Naive B cell (primary cell): ENCODE results near the gene WDR3. TPM values are rescaled to one million over a fixed set of nuclear protein-coding genes. Genes with fewer than 3 reads are reported as not detected.
A peak's percentile ranks its signal among the peaks of the same experiment; 100 is the strongest.

ENCODE experiments used
- ATAC-seq, 2 donors: fragments of 150-1000 bp; cut with Tn5 transposase; 2 replicates each; pipeline ENCODE4 v1.10.0; 2021; ENCODE audit warnings: low read depth in 2 of 2, mild to moderate bottlenecking in 2 of 2, moderate library complexity in 2 of 2
- DNase-seq: peaks from one replicate; pipeline ENCODE4 v3.0.0; 2022
- H3K27ac Mint-ChIP-seq, 6 donors: one replicate each; pipeline ENCODE4 v1.8.0; 2020 to 2022; ENCODE audit warnings: mild to moderate bottlenecking in 6 of 6, mixed read lengths in 6 of 6, moderate library complexity in 5 of 6, inconsistent platforms in 2 of 6
- H3K27me3 Mint-ChIP-seq, 3 donors: one replicate each; pipeline ENCODE4 v1.8.0; 2021 to 2022; ENCODE audit warnings: mixed read lengths in 3 of 3, mild to moderate bottlenecking in 1 of 3
- H3K36me3 Mint-ChIP-seq, 2 donors: one replicate each; pipeline ENCODE4 v1.8.0; 2020 to 2022; ENCODE audit warnings: mixed read lengths in 2 of 2, inconsistent platforms in 1 of 2, mild to moderate bottlenecking in 1 of 2
- H3K4me1 Mint-ChIP-seq, 3 donors: one replicate each; pipeline ENCODE4 v1.8.0; 2020 to 2022; ENCODE audit warnings: mixed read lengths in 3 of 3, inconsistent platforms in 1 of 3, mild to moderate bottlenecking in 1 of 3, moderate library complexity in 1 of 3
- H3K4me3 Mint-ChIP-seq, 8 donors: one replicate each; pipeline ENCODE4 v1.8.0; 2020 to 2022; ENCODE audit warnings: mild to moderate bottlenecking in 8 of 8, mixed read lengths in 8 of 8, moderate library complexity in 8 of 8, inconsistent platforms in 2 of 8
- H3K9me3 Mint-ChIP-seq, 7 donors: one replicate each; pipeline ENCODE4 v1.8.0; 2020 to 2022; ENCODE audit warnings: mixed read lengths in 7 of 7, mild to moderate bottlenecking in 5 of 7, inconsistent platforms in 2 of 7, moderate library complexity in 1 of 7
- polyA plus RNA-seq, 6 donors: library from polyadenylated mRNA; unstranded; fragments of 300-500 nt; fragmentation: Illumina TruSeq; gene quantifications; one replicate each; pipeline ENCODE4 v1.2.3, GENCODE V29; 2021; ENCODE audit warnings: low read depth in 6 of 6

Gene WDR3
- polyA plus RNA-seq, result 10 to 100 TPM; 11.8 to 28.4 (median 23.3) TPM

DNA sequence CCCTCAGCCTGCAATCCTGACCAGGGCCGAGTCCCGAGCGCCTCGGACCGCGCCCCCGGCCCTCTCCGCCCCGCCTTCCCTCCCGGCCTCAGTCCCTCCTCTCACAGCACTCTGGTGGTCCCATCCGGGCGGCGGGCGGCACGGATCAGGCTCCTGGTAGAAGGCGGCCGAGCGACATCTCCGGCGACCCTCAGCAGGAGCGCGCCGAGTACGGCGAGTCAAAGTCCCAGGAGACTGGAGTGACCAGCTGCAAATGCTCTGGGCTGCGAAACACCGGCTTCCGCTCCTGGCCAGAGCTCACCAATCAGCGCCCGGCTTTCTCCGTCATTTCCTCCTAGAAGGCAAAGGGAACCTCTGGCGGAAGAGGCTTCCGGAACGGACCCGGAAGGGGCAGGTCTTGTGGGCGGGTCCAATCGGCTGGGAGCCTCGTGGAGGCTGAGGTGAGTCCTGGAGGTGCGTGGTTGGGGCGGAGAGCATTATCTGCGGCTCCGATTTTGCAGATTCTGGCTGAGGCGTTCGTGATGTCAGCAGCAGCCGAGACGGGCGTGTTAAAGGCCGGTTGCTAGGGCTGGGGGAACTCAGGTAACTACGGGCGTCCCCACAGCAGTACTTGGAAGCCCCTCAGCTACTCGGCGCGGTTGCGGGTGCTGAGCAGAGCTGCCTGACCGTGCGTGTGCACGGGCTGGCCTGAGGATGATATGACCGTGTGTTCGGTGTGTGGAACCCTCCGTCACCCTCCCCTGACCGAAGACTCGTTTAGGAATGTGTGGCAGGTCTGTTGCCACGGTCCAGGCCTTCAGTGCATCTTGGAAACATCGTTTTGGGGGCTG is at the start of gene WDR3, which contains the start of gene GDAP2:
WDR3 (plus strand) TSS at position 397 of the 830 bp plus-strand sequence. CDS start 3,581 bp downstream, outside the sequence.
GDAP2 (minus strand) TSS at position 279 of the 830 bp plus-strand sequence. CDS start 9,264 bp downstream, outside the sequence.
- Mint-ChIP-seq H3K27me3 (no peaks in the 10 kb centered on the region), H3K36me3 (peaks cover 8 to 12% of the 10 kb centered on the region in 2 donors), H3K4me1 (peaks cover 35 to 51% (median 43%) of the 10 kb centered on the region in 3 donors), H3K9me3 (no peaks in the 10 kb centered on the region), H3K27ac (peak within 1 kb of the TSS; percentile 92 to 100 (median 98)), H3K4me3 (peak within 1 kb of the TSS; percentile 94 to 100 (median 98))
- DNase-seq, result peak; percentile 94
- ATAC-seq, result peak; percentile 88

DNA sequence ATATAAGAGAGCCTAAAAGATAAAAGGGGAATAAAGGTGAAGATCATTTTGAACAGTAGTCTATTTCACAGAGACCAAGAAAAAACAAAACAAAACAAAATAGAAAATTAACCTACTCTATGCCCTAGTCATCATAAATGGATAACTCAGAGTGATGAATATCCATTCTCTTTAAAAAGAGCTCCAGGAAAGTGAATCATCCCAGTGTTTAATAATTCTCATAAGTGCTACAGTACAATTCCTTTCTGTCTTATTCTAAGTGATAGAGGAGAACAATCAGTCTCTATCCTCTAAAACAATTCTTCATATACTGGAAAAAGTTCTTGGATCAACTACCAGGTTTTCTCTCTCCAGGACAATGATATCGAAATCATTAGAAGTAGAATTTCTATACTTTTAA is 45.9 kb upstream of the WDR3 start:
- Mint-ChIP-seq H3K9me3 (no peaks in the 10 kb centered on the region), H3K4me3 (no peak overlapping the region), H3K36me3 (peaks cover 8 to 23% of the 10 kb centered on the region in 2 donors), H3K27me3 (no peaks in the 10 kb centered on the region), H3K4me1 (no peaks in the 10 kb centered on the region), H3K27ac (no peak overlapping the region)
- no peak for ATAC-seq
- no peak for DNase-seq

DNA sequence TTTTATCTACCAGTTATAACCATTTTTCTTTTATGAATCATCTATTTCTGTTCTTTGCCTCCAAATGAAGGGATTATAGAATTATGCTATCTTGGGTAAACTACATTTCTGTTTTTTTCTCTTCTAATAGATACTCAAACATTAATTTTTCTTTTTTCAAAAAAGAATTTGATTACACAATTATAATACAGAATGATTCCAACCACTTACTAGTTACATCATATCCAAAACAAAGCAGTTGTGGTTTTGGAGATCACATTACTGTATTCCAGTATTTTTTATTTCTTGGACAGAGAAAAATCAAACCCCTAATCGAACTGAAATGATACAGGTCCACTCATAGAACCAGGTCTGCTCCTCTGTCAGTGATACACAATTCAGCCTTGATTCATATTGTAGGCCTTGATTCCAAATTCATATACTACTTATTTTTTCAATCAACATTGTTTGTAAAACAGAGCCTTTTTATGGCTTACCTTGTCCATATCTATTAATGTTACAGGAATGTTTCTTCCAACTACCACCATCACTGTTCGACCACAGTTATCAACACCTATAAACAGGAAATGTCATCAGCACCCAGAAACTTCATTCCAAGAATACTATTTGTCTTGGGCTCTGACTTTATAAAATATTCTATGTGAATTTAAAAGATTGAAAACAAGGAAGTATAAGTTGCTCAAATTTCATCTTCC is 43.3 kb upstream of the WDR3 start:
- no peaks in the 10 kb centered on the region for H3K27me3 Mint-ChIP-seq
- H3K27ac Mint-ChIP-seq, result peak overlapping the region in 1 of 6 donors; percentile 27
- ATAC-seq (no peak), DNase-seq (no peak)
- peaks cover 0 to 17% of the 10 kb centered on the region in 2 donors for H3K36me3 Mint-ChIP-seq
- H3K4me3 Mint-ChIP-seq, result no peak overlapping the region
- no peaks in the 10 kb centered on the region for H3K4me1 Mint-ChIP-seq
- H3K9me3 Mint-ChIP-seq, result no peaks in the 10 kb centered on the region

DNA sequence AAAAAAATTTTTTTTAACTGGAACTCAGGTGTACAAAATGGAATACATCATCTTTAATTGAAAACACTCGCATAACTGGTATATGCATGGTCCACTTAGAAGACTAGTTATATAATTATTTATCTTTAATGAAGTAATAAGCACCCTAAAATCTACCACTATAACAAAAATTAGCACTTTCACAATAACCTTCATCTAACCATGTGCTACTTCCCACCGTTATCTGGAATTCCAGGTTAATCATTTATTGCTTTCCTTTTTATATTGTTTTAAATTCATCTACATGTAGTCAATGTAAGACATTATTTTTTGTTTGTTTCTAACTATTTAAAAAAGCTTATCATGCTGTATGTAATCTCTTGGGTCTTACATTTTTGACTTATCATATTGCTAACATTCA is 39.1 kb upstream of the WDR3 start:
- no peaks in the 10 kb centered on the region for H3K9me3 Mint-ChIP-seq
- H3K4me3 Mint-ChIP-seq, result no peak overlapping the region
- peaks cover 0 to 2% (median 0%) of the 10 kb centered on the region in 3 donors for H3K4me1 Mint-ChIP-seq
- DNase-seq, result no peak
- peaks cover 3 to 16% of the 10 kb centered on the region in 2 donors for H3K36me3 Mint-ChIP-seq
- no peak for ATAC-seq
- H3K27me3 Mint-ChIP-seq, result no peaks in the 10 kb centered on the region
- no peak overlapping the region for H3K27ac Mint-ChIP-seq

DNA sequence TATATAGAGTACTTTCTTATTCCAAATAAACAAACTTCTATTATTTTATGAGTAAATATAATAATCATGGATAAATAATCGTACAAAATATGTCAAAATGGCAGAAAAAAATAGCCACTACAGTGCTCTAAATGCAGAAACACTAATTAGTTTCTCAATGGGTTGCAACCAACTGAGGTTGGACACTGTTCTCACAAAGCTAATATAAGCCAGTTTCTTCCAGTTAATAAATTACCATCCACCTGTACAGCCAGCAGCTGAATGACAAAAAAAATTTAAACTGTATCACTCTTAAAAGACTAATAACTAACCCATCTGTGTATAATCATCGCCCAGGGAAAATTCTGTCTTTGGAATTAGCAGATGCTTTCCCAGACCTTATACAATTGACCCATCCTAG is 37.0 kb upstream of the WDR3 start:
- Mint-ChIP-seq H3K27ac (no peak overlapping the region), H3K4me3 (no peak overlapping the region), H3K36me3 (peaks cover 8 to 19% of the 10 kb centered on the region in 2 donors), H3K9me3 (no peaks in the 10 kb centered on the region), H3K4me1 (peaks cover 0 to 6% (median 0%) of the 10 kb centered on the region in 3 donors), H3K27me3 (no peaks in the 10 kb centered on the region)
- ATAC-seq (no peak), DNase-seq (no peak)

DNA sequence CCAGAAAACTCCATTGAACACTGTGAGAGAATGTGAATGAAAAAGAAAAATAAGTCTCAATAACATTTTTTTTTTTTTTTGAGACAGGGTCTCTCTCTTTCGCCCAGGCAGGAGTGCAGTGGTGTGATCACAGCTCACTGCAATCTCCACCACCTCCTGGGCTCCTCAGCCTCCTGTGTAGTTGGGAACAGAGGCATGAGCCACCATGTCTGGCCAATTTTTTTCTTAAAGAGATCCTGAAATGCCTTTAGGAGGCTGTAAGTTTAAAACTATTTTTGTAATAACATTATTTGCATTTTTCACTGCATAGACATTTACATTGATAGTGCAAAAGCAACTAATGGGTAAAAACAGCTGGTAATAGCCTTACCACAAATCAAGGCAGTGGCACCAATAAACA is 35.5 kb upstream of the WDR3 start:
- DNase-seq, result no peak
- ATAC-seq, result no peak
- H3K27me3 Mint-ChIP-seq, result no peaks in the 10 kb centered on the region
- no peak overlapping the region for H3K27ac Mint-ChIP-seq
- peaks cover 0 to 6% (median 0%) of the 10 kb centered on the region in 3 donors for H3K4me1 Mint-ChIP-seq
- H3K36me3 Mint-ChIP-seq, result peaks cover 8 to 19% of the 10 kb centered on the region in 2 donors
- H3K9me3 Mint-ChIP-seq, result no peaks in the 10 kb centered on the region
- no peak overlapping the region for H3K4me3 Mint-ChIP-seq

DNA sequence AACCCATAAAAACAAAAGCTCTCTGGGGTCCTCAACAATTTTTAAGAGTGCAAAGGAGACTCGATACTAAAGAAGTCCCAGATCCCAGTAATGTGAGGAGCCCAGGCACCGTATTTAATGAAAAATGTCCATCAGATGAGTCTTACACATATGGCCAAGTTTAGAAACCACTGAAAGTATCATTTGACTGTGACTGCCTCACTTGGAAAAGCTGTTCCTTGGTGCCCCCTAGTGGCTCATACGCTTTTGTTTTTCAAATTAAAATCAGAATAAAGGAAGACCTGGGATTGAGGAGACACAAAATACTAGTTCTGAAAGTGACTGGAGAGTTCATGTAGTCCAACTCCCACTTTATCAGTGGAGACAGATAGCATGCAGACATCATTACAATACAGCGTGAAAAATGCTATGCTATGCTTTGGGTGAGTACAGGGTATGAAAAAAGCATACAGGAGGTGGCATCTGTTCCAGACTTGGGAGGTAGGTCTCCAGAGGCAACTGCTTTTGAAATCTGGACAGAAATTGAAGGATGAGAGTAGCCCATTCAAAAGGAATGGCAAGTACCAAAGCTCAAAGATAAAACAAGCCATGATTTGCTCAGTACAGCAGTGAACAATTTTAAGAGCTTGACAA is 33.9 kb upstream of the WDR3 start:
- no peak overlapping the region for H3K4me3 Mint-ChIP-seq
- no peaks in the 10 kb centered on the region for H3K27me3 Mint-ChIP-seq
- peak overlapping the region in 2 of 6 donors; percentile 12 to 38 for H3K27ac Mint-ChIP-seq
- ATAC-seq (peak in 1 of 2 donors; percentile 33), DNase-seq (peak; percentile 42)
- H3K36me3 Mint-ChIP-seq, result peaks cover 8 to 19% of the 10 kb centered on the region in 2 donors
- no peaks in the 10 kb centered on the region for H3K9me3 Mint-ChIP-seq
- H3K4me1 Mint-ChIP-seq, result peaks cover 0 to 6% (median 0%) of the 10 kb centered on the region in 3 donors

DNA sequence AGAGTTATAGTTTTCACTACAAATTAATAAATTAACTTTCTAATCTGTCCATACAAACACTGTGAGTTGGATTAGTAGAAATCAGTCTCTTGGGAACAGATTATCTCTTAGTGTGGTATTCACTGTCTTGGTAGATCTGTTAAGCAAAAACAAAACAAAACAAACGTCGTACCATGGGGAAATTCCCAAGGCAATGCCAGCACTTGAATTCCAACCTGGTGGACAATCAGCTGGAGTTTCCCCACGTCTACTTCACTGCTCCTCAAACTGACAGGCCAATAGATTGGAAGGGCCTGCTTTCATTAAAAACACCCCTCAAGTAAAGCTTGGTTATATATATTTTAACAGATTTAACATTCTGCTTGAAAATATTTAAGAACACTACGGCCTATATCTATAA is 32.0 kb upstream of the WDR3 start:
- Mint-ChIP-seq H3K9me3 (peaks cover 0 to 2% (median 0%) of the 10 kb centered on the region in 7 donors), H3K4me3 (no peak overlapping the region), H3K27ac (peak overlapping the region in 1 of 6 donors; percentile 41), H3K36me3 (peaks cover 24 to 25% of the 10 kb centered on the region in 2 donors), H3K27me3 (no peaks in the 10 kb centered on the region), H3K4me1 (peaks cover 0 to 6% (median 4%) of the 10 kb centered on the region in 3 donors)
- ATAC-seq (no peak), DNase-seq (no peak)

DNA sequence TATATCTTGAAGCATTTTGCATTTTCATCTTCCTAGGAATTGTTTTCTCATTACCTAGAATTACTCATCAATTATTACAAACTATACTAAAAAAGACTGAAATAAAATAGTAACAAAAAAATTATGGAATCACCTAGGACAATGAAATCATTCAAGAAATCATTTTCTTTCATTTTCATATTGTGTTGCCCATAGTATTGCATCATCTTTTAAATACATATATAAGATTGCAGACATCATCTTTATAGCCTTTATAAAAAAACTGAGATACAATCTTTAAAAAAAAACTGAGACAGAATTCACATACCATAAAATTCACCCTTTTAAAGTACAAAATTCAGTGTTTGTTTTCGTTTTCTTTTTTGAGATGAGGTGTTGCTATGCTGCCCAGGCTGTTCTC is 29.7 kb upstream of the WDR3 start:
- ATAC-seq (no peak), DNase-seq (no peak)
- H3K27me3 Mint-ChIP-seq, result no peaks in the 10 kb centered on the region
- peaks cover 30 to 35% of the 10 kb centered on the region in 2 donors for H3K36me3 Mint-ChIP-seq
- no peak overlapping the region for H3K4me3 Mint-ChIP-seq
- peaks cover 0 to 6% (median 4%) of the 10 kb centered on the region in 3 donors for H3K4me1 Mint-ChIP-seq
- H3K27ac Mint-ChIP-seq, result no peak overlapping the region
- H3K9me3 Mint-ChIP-seq, result peaks cover 0 to 2% (median 0%) of the 10 kb centered on the region in 7 donors

- no peak overlapping the region for H3K4me3 Mint-ChIP-seq
These were observed 26.6 kb upstream of the WDR3 start for GRCh38 chr1:117902944-117903343.

DNA sequence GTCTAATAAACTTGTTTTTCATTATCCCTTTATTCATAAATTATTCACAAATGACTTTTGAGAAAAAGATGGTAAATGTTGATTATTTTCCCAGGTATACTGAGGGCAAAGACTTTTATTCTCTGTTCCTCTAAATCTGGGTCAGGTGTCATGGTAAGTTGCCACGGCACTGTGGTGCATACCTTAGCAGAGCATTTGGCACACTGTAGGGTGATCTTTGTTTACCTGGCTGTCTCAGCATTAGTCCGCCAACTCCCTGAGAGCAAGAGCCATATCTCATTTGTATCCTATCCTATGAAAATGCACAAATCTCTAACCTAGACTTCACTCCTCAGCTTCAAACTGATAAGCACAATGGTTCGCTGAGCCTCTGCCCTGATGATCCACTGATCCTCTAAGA is 25.1 kb upstream of the WDR3 start:
- Mint-ChIP-seq H3K27ac (no peak overlapping the region), H3K4me3 (no peak overlapping the region), H3K36me3 (peaks cover 37 to 48% of the 10 kb centered on the region in 2 donors), H3K9me3 (peaks cover 0 to 2% (median 0%) of the 10 kb centered on the region in 7 donors), H3K4me1 (peaks cover 0 to 4% (median 0%) of the 10 kb centered on the region in 3 donors), H3K27me3 (no peaks in the 10 kb centered on the region)
- ATAC-seq, result no peak
- no peak for DNase-seq

More at GRCh38 chr1:117902944-117903343, 26.6 kb upstream of the WDR3 start:
- H3K4me1 Mint-ChIP-seq, result peaks cover 0 to 4% (median 0%) of the 10 kb centered on the region in 3 donors
- ATAC-seq, result no peak
- H3K27ac Mint-ChIP-seq, result no peak overlapping the region
- peaks cover 0 to 2% (median 0%) of the 10 kb centered on the region in 7 donors for H3K9me3 Mint-ChIP-seq
- H3K36me3 Mint-ChIP-seq, result peaks cover 37 to 46% of the 10 kb centered on the region in 2 donors
- DNase-seq, result no peak
- H3K27me3 Mint-ChIP-seq, result no peaks in the 10 kb centered on the region

DNA sequence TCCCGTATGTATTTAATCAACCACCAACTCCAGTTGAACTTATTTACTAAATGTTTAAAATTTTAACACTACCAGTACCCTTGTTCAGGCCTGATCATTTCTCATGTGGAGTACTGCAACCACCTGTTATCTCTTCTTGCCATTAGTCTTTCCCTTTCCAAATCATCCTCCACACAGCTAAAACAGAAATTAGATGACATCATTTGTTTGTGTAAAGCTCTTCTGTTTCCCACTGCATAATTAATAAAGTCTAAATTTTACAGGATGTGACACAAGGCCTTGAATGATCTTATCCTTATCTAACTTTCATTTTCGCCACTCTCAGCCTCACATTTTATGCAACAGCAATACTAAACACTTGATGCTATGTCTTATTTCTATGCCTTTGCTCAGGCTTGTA is 24.5 kb upstream of the WDR3 start:
- peaks cover 0 to 4% (median 0%) of the 10 kb centered on the region in 3 donors for H3K4me1 Mint-ChIP-seq
- H3K9me3 Mint-ChIP-seq, result peaks cover 0 to 2% (median 0%) of the 10 kb centered on the region in 7 donors
- H3K27ac Mint-ChIP-seq, result peak overlapping the region in 1 of 6 donors; percentile 25
- peaks cover 37 to 48% of the 10 kb centered on the region in 2 donors for H3K36me3 Mint-ChIP-seq
- H3K4me3 Mint-ChIP-seq, result no peak overlapping the region
- no peaks in the 10 kb centered on the region for H3K27me3 Mint-ChIP-seq
- ATAC-seq, result no peak
- no peak for DNase-seq

DNA sequence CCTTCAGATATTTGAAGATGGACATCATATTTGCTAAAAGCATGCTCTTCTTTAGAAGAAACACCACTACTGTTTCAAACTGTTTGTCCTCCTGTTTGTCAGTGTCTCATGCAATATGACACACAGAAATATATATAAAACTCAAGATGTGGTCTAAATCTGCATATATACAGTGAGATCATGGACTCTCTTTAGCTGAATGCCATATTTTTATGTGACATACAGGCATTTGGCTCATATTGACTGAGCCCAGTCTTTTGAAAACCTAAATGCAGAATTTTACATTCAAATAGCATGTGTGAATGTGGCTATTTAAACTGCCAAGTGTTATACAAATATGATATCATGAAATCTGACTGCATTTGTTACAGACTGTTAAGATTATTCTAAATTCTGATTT is 18.5 kb upstream of the WDR3 start:
- no peak for DNase-seq
- no peak overlapping the region for H3K27ac Mint-ChIP-seq
- H3K27me3 Mint-ChIP-seq, result no peaks in the 10 kb centered on the region
- peaks cover 32 to 52% of the 10 kb centered on the region in 2 donors for H3K36me3 Mint-ChIP-seq
- H3K4me3 Mint-ChIP-seq, result no peak overlapping the region
- ATAC-seq, result no peak
- H3K9me3 Mint-ChIP-seq, result no peaks in the 10 kb centered on the region
- peaks cover 0 to 1% (median 0%) of the 10 kb centered on the region in 3 donors for H3K4me1 Mint-ChIP-seq
